Dermis microvascular lymphatic vessel endothelial cell (primary cell): ENCODE measurements around the gene IFITM1. TPM values are rescaled to one million over a fixed set of nuclear protein-coding genes. Genes with fewer than 3 reads are reported as not detected.
"Not testable (repeated sequence)": the region's sequence is repeated elsewhere in the genome, so short reads cannot be mapped to it uniquely, and the experiment has no call there.

Experiments used
- DNase-seq, 2 donors: peaks; one replicate each; pipeline versions ENCODE4 v3.0.0 to v3.0.0-alpha.2; 2010; ENCODE audit warnings: low read depth in 2 of 2
- total RNA-seq: library from RNA; depleted of rRNA; stranded (reverse); fragments of >200 nt; gene quantifications from 2 replicates; pipeline ENCODE4 v1.2.1, GENCODE V29; 2014

IFITM1 gene
- total RNA-seq, 1 donor from 2014 or later = 1.0 TPM

DNA sequence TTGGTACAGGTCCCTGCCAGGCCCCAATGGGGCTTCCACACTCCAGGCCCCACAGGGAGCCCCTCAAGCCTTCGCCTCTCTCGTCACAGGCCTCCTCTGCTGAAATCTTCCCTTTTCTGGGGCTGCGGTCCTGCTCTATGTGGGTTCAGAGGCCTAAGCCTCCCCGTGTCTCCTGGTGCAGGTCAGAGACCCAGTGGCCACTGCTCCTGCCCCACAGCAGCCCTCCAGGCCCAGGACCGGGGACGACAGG is 12.7 kb downstream of the IFITM1 start:
- DNase-seq = no peak

GRCh38 chr11:326842-327580 is 13.2 kb downstream of the IFITM1 start:
- peak; percentile 80 to 82 for DNase-seq

DNA sequence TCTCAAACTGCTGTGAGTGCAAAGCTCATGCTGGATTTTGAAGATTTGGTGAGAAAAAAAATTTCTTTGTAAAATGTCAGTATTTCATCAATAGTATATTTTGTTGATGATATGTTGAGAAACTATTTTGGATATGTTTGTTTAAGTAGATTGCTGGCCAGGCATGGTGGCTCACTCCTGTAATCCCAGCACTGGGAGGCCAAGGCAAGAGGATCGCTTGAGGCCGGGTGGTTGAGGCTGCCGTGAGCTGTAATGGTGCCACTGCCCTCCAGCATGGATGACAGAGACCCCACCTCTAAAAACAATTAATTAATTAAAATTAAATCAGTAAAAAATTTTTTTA is 13.7 kb downstream of the IFITM1 start:
- DNase-seq = no peak

DNA sequence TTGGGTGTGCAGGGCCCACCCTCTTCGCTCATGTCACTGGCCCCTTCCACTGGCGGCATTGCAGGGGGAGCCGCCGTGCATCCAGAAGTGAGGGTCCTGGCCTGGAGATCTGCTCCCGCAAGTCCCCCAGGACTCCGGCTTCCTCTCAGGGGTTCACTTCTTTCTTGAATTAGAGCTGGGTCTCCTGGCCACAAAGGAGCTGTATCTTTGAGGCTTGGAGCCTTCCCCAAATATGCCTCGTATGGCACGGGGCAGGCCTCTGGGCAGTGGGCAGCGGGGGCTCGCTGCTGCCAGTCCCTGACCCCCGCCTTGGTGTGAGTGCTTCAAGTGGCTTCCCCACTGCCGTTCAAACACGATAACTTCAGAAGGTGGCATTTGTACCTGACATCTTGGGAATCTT is 14.2 kb downstream of the IFITM1 start:
- DNase-seq = no peak

DNA sequence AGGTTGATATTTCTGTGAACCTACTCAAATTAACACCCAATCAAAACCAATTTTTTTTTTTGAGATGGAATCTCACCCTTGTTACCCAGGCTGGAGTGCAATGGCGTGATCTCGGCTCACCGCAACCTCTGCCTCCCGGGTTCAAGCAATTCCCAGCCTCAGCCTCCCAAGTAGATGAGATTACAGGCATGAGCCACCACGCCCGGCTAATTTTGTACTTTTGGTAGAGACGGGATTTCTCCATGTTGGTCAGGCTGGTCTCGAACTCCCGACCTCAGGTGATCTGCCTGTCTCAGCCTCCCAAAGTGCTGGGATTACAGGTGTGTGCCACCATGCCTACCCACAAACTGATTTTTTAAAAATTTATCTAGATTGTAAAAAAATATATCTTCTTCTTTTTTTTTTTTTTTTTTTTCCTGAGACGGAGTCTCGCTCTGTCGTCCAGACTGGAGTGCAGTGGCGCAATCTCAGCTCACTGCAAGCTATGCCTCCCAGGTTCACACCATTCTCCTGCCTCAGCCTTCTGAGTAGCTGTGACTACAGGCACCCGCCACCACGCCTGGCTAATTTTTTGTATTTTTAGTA is 14.8 kb downstream of the IFITM1 start:
- DNase-seq = not testable (repeated sequence)

GRCh38 chr11:329886-330253 is 16.0 kb downstream of the IFITM1 start:
- DNase-seq = no peak

DNA sequence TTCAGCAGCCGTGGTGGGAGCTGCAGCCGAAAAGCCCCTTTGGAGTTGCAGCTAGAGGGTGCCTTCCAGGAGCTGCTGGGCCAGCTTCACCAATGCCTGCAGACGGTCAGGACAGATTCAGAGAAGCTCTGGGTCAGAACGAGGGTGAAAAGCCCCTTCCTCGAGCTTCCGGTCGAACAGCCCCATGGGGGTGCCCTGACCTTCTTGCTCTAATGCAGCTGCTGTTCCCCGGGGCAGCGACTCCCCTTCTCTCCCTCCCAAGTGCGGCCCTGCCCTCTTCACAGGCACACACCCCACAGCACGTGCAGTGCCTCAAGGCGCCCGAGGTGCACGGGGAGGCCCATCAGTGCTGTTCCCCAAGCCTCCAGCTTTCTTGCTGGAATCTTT is 16.5 kb downstream of the IFITM1 start:
- no peak for DNase-seq

DNA sequence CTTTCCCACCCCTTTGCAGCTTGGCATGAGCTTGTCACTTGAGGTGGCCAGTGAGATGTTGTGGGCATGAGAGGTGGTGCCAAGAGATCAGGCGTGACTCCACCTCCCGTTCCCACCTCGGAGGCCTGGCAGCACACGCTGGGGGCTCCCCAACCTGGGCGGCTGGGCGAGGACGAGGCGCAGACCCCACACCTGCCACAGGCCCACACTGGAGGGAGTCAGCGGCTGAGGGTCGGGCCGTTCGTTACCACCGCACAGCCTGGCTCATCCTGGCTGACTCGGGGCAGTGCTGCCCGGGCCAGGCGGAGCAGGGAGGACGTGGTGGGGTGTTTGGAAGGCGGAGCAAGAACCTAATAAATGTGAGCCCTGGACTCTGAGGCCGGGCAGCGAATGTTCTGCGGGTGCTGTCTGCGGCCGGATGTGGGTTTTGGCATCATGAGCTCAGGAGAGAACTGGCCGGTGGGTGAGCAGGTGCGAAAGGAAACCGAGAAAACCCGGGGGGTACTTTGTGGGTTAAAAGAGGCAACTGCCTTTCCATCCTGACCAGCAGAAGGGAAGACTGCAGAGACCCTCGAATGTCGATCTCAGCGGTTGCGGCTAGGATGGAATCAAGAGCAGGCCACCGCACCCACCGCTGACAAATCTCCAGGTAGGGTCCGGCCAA is 17.0 kb downstream of the IFITM1 start:
- no peak for DNase-seq

GRCh38 chr11:331358-332060 is 17.7 kb downstream of the IFITM1 start:
- no peak for DNase-seq

- DNase-seq = no peak
Measured at GRCh38 chr11:332651-333480, 19.0 kb downstream of the IFITM1 start.

- not testable (repeated sequence) for DNase-seq
Measured at GRCh38 chr11:333616-334263, 19.9 kb downstream of the IFITM1 start.

GRCh38 chr11:334264-334994 is 20.6 kb downstream of the IFITM1 start:
- no peak for DNase-seq

DNA sequence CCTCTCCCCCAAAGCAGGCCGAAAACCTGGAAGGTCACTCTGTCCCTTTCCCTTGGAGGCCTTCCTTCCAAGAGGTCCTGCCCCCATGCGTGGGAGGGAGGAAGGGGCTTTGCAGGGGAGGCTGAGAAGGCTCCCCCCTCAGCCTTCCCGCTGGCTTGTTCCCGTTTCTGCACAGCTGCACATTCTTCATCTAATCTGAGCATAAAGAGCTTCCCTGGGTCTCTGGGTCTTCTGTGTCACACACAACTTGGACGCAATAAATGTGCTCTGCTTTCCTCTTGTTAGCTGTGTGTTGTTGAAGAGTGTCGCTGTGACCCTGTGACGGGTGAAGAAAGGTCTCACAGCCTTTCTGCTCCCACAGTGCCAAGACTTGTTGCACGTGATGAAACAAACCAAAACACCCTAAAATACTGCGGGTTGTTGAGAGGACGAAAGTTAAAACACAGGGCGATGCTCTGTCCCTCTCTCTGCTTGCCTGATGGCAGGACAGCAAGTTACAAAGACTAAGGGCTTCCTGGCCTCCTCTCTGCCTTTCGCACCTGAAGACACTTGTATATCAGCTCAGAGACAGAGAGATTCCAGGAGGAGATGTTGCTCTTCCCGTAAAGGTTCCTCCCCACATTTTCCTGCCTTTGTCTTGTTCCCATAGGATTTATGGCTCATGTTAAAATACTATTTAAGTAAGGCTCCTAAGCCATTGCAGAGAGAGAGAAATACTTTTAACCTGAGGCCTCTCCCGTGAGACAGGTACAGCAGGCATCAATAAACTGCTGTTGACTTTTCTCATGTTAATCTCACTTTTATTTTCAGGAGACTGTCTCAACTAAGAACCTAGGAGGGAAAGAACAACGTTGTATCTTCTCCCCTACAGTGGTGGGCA is 22.2 kb downstream of the IFITM1 start:
- DNase-seq = peak in 1 of 2 donors; percentile 25

DNA sequence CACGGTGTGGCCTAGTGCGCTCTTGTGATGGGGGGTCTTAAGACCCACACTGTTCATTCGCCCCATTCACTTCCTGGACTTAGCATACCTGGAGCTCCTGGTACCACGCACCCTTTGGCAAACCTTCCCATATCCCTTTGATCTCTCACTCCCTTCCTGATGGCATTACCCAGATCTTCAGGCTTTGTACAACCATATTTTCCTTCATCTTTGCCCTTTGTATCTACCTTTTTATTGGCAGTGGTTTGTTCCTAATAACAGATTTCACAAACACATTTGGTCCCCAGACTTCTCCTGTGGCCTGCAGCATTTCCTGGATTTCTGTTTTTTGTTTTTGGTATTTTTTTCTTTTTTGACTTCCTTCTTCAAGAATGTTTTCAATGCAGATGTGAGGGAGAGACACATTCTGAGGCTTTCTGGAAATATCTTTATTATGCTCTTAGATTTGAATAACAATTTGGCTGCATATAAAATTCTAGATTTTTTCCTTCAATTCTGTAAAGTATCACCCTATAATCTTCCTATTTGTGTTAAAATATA is 22.9 kb downstream of the IFITM1 start:
- no peak for DNase-seq

DNA sequence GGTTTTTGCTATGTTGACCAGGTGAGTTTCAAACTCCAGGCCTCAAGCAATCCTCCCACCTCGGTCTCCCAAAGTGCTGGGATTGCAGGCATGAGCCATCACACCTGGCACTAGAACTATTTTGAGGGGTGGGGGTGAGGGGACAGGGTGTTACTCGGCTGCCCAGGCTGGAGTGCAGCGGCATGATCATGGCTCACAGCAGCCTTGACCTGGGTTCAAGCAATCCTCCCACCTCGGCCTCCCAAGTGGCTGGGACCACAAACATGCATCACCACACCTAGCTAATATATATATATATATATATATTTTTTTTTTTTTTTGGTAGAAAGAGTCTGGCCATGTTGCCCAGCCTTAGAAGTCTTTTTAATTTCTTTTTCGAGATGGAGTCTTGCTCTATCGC is 23.9 kb downstream of the IFITM1 start:
- no peak for DNase-seq

DNA sequence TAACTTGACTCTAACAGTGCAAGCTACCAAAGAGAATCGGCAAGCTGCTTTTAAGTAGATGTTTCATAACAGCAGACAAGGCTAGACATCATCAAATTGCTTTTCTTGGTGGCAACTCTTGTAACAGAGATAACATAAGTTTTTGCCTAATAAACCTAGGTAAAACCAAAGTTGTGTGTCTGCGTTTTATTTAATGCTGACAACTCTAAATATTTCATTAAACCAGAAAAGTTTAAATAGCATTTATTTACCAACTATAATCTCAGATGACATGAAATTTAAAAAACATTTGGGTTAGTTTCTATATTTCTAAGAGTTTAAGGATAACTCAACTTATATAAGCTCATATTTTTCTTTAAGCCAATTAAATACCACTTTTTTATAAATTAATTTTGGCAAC is 26.1 kb downstream of the IFITM1 start:
- no peak for DNase-seq

GRCh38 chr11:340539-341512 is 27.0 kb downstream of the IFITM1 start:
- no peak for DNase-seq

DNA sequence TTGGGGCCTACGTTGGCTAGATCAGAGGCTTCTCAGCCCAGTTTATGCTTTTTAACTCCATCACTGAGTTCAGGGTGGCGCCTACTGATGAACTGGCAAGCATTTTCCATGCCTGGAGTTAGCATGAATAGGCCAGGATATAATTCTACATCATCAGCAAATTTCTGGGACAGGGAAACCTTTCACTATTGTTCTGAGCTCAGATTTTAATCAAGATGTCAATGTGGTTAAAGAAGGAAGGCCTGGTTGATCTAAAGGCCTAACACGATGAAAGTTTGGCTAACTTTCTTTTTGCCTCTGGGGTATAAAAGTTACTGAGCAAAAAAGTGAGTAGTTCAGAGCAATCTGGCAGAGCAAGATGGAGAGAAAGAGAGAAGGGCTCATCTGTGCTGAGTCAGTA is 28.5 kb downstream of the IFITM1 start:
- DNase-seq = peak in 1 of 2 donors; percentile 21
